ENCODE data around the gene MUC6.

MUC6 gene

GRCh38 chr11:971731-972365 lies 64.7 kb downstream of the MUC6 start:
- FAIRE-seq = no peak

GRCh38 chr11:971092-971690 lies 65.3 kb downstream of the MUC6 start:
- FAIRE-seq (no peak), DNase-seq (ENCODE audit: insufficient read length, low spot score) (no peak)

More at GRCh38 chr11:971731-972365, 64.7 kb downstream of the MUC6 start:
- no peak for DNase-seq (ENCODE audit: insufficient read length, low spot score)

GRCh38 chr11:970319-970871 lies 66.1 kb downstream of the MUC6 start:
- DNase-seq (ENCODE audit: insufficient read length, low spot score) (no peak), FAIRE-seq (no peak)

- no peak for FAIRE-seq
- no peak for DNase-seq (ENCODE audit: insufficient read length, low spot score)
Measured at GRCh38 chr11:969651-970205, 66.8 kb downstream of the MUC6 start.

- FAIRE-seq = no peak
- no peak for DNase-seq (ENCODE audit: insufficient read length, low spot score)
Measured at GRCh38 chr11:968822-969221, 67.7 kb downstream of the MUC6 start.

- FAIRE-seq (no peak), DNase-seq (ENCODE audit: insufficient read length, low spot score) (no peak)
Measured at GRCh38 chr11:967995-968751, 68.3 kb downstream of the MUC6 start.

- no peak for FAIRE-seq
- DNase-seq (ENCODE audit: insufficient read length, low spot score) = no peak
Measured at GRCh38 chr11:965206-965775, 71.2 kb downstream of the MUC6 start.

- DNase-seq (ENCODE audit: insufficient read length, low spot score) (no peak), FAIRE-seq (no peak)
Measured at GRCh38 chr11:963852-964251, 72.7 kb downstream of the MUC6 start.

All from GM19239 (cell line).